ENCODE results near the gene BRINP2. TPM values are rescaled to one million over a fixed set of nuclear protein-coding genes. Genes with fewer than 3 reads are reported as not detected.

The BRINP2 gene
- total and polyA plus RNA-seq, 4 donors: 0.04 to 0.15 (median 0.05) TPM

DNA sequence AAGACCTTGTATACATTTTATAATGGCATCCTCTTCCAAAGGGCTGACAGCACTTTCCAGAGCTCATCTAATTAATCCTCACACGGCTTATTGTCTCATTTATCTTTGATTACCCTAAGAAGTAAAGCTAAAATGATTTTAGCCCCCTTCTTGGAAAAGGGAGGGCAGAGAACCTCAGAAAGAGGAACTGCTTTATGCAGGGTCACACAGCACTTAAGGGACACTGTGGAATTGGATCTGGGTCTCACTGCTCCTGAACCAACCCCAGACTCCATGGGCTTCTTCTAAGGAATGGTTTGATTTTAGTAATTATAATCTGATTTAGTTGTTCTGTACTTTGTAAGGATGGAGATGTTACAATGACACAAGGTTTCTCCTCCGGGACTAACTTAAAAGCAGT, 3.2 kb downstream of the BRINP2 start:
- H3K4me1 ChIP-seq (ENCODE audit: control insufficient read depth in 5 of 5, insufficient read depth in 5 of 5, low read length in 5 of 5): peaks cover 0 to 29% (median 5%) of the 10 kb centered on the region in 5 donors
- no peak overlapping the region for H3K9ac ChIP-seq (ENCODE audit: insufficient read depth in 1 of 2, low read length in 2 of 2)
- DNase-seq (no peak), ATAC-seq (ENCODE audit: insufficient read depth, low FRiP score) (no peak)
- no peak overlapping the region for H3K27ac ChIP-seq (ENCODE audit: low read depth in 1 of 2, low read length in 1 of 2)
- H3K4me3 ChIP-seq: no peak overlapping the region
- WGBS, 2 donors: 68 to 75% methylated on average over 2 of the region's 2 CpGs
- H3K9me3 ChIP-seq (ENCODE audit: control insufficient read depth in 4 of 4, insufficient read depth in 3 of 4, low read length in 3 of 4): peaks cover 0 to 3% (median 0%) of the 10 kb centered on the region in 4 donors
- H3K36me3 ChIP-seq (ENCODE audit: control insufficient read depth in 4 of 4, insufficient read depth in 4 of 4, low read length in 4 of 4): no peaks in the 10 kb centered on the region
- TF ChIP-seq, protein P1, sequence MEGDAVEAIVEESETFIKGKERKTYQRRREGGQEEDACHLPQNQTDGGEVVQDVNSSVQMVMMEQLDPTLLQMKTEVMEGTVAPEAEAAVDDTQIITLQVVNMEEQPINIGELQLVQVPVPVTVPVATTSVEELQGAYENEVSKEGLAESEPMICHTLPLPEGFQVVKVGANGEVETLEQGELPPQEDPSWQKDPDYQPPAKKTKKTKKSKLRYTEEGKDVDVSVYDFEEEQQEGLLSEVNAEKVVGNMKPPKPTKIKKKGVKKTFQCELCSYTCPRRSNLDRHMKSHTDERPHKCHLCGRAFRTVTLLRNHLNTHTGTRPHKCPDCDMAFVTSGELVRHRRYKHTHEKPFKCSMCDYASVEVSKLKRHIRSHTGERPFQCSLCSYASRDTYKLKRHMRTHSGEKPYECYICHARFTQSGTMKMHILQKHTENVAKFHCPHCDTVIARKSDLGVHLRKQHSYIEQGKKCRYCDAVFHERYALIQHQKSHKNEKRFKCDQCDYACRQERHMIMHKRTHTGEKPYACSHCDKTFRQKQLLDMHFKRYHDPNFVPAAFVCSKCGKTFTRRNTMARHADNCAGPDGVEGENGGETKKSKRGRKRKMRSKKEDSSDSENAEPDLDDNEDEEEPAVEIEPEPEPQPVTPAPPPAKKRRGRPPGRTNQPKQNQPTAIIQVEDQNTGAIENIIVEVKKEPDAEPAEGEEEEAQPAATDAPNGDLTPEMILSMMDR (IDR thresholded peaks at IDR 0.05; ENCODE audit: control extremely low read depth, extremely low read depth): no peak
- peaks cover 2 to 47% (median 33%) of the 10 kb centered on the region in 3 donors for H3K27me3 ChIP-seq (ENCODE audit: control insufficient read depth in 3 of 3, insufficient read depth in 3 of 3, low read length in 2 of 3)

DNA sequence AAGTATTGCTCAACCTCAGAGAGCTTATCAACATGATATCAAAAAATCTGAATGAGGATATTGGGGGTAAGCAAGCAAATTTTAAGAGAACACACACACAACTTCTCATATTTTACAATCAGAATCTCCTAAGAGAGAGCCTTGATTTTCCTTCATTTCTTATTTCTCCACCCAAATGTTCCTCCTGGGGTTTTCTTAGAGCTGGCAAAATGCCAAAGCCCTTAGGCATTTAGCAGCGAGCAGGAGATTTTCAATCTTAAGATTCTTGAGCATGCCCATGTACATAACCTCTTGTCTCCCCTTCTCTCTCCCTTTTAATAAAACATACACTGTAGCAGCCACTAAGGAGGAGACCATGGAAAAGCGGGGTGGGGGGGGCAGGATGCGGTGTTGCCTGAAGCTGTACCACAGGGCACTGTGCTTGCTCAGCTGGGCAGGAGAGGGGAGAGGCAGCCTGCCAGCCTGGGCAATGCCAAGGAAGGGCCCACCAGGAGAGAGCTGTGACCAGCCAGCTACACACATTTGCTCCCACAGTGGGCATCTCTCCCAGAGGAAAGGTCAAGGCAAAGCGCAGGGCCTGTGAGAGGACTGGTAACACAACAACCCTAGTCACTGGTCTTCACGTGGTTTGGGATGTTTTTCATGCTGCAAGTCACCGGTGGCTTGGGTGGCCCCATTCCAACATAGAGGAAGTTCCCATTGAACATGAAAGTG, 4.3 kb downstream of the BRINP2 start:
- TF ChIP-seq, protein P1 (IDR thresholded peaks at IDR 0.05; ENCODE audit: control extremely low read depth, extremely low read depth): no peak
- Histone ChIP-seq H3K27ac (ENCODE audit: low read depth in 1 of 2, low read length in 1 of 2) (no peak overlapping the region), H3K36me3 (ENCODE audit: control insufficient read depth in 4 of 4, insufficient read depth in 4 of 4, low read length in 4 of 4) (no peaks in the 10 kb centered on the region), H3K4me1 (ENCODE audit: control insufficient read depth in 5 of 5, insufficient read depth in 5 of 5, low read length in 5 of 5) (peaks cover 0 to 29% (median 5%) of the 10 kb centered on the region in 5 donors), H3K27me3 (ENCODE audit: control insufficient read depth in 3 of 3, insufficient read depth in 3 of 3, low read length in 2 of 3) (peaks cover 2 to 46% (median 29%) of the 10 kb centered on the region in 3 donors), H3K4me3 (no peak overlapping the region), H3K9me3 (ENCODE audit: control insufficient read depth in 4 of 4, insufficient read depth in 3 of 4, low read length in 3 of 4) (peaks cover 0 to 3% (median 0%) of the 10 kb centered on the region in 4 donors), H3K9ac (ENCODE audit: insufficient read depth in 1 of 2, low read length in 2 of 2) (no peak overlapping the region)
- peak in 2 of 3 donors; percentile 16 to 46 for DNase-seq
- whole genome bisulfite sequencing, 2 donors: 72 to 77% methylated on average over 6 of the region's 6 CpGs
- ATAC-seq (ENCODE audit: insufficient read depth, low FRiP score): no peak

DNA sequence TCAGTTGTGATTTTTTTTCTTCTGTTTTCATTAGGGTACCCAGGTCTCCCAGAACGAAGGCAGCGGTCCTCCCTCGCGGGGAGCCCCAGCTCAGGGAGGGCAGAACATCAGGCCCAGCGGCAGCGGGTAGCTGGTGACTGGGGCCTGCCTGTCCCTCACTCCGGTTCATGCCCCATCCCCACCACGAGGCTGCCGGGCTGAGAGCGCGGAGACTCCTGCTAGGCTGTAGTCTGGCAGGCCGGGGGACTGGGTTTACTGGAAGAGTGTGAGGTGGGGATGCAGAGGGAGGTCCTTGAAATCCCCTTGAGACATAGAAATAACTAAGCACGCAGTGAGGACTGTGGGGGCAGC, 10.5 kb downstream of the BRINP2 start:
- Histone ChIP-seq H3K9me3 (ENCODE audit: control insufficient read depth in 4 of 4, insufficient read depth in 3 of 4, low read length in 3 of 4) (no peaks in the 10 kb centered on the region), H3K4me1 (ENCODE audit: control insufficient read depth in 5 of 5, insufficient read depth in 5 of 5, low read length in 5 of 5) (peaks cover 0 to 4% (median 0%) of the 10 kb centered on the region in 5 donors), H3K36me3 (ENCODE audit: control insufficient read depth in 4 of 4, insufficient read depth in 4 of 4, low read length in 4 of 4) (no peaks in the 10 kb centered on the region), H3K4me3 (no peak overlapping the region), H3K27me3 (ENCODE audit: control insufficient read depth in 3 of 3, insufficient read depth in 3 of 3, low read length in 2 of 3) (peaks cover 0 to 31% (median 21%) of the 10 kb centered on the region in 3 donors), H3K27ac (ENCODE audit: low read depth in 1 of 2, low read length in 1 of 2) (no peak overlapping the region), H3K9ac (ENCODE audit: insufficient read depth in 1 of 2, low read length in 2 of 2) (no peak overlapping the region)
- TF ChIP-seq, protein P1 (IDR thresholded peaks at IDR 0.05; ENCODE audit: control extremely low read depth, extremely low read depth): no peak
- ATAC-seq (ENCODE audit: insufficient read depth, low FRiP score) (no peak), DNase-seq (no peak)
- 18 to 31% methylated on average over 13 of the region's 13 CpGs for WGBS, 2 donors

Data from lung (tissue), 12 donors.